ENCODE results near the gene CRYGB. TPM values are rescaled to one million over a fixed set of nuclear protein-coding genes. Genes with fewer than 3 reads are reported as not detected.

The CRYGB gene
- total RNA-seq, 1 donor from 2014 or later: not detected

Other genes with a start within 250 kb of the CRYGB start
- 12.5 TPM for gene PLEKHM3, start 120.6 kb downstream of the CRYGB start, total RNA-seq
- gene CRYGD, start 21.6 kb downstream of the CRYGB start, total RNA-seq: not detected
- gene CRYGC, start 16.3 kb downstream of the CRYGB start, total RNA-seq: not detected
- gene CRYGA, start 17.4 kb upstream of the CRYGB start, total RNA-seq: not detected
- not detected for gene C2orf80, start 43.9 kb upstream of the CRYGB start, total RNA-seq
- 43.6 TPM for gene IDH1, start 108.9 kb upstream of the CRYGB start, total RNA-seq
- 13.2 TPM for gene PIKFYVE, start 120.1 kb upstream of the CRYGB start, total RNA-seq